HEK293 (cell line): Measurements from ENCODE around the gene RARRES2.

ENCODE experiments used
- CTCF ChIA-PET: fragments of 350-600 bp; formaldehyde crosslinking; extraction: SDS; loops from one replicate; lab custom pipeline; 2021; ENCODE audit warnings: antibody characterized with exemption; lab: Yijun Ruan, JAX
- POLR2A ChIA-PET: fragments of 300-600 bp; formaldehyde crosslinking; extraction: SDS; loops from one replicate; lab custom pipeline; 2020; ENCODE audit warnings: antibody characterized with exemption, inconsistent platforms; lab: Yijun Ruan, JAX
- H3K27ac ChIP-seq: fragments of 200-500 bp; sonication (Bioruptor generic); 2 replicates; pipeline ENCODE4 v1.5.1; 2014; ENCODE audit warnings: low read depth, low read length, control low read depth, inconsistent platforms; ENCODE audit errors: extremely low read depth
- H3K36me3 ChIP-seq, 2 experiments: fragments of 200-500 bp in 1 of 2; sonication (Bioruptor generic) in 1 of 2; 1 replicate in 1 of 2; 2 replicates in 1 of 2; pipeline ENCODE4 v1.5.1; 2014 to 2017; ENCODE audit warnings: inconsistent platforms in 2 of 2, low read length in 2 of 2; ENCODE audit not compliant: control insufficient read depth in 2 of 2, insufficient read depth in 1 of 2
- H3K4me1 ChIP-seq: fragments of 200-500 bp; sonication (Bioruptor generic); 2 replicates; pipeline ENCODE4 v1.5.1; 2014; ENCODE audit warnings: mild to moderate bottlenecking, low read length, inconsistent platforms; ENCODE audit not compliant: control insufficient read depth, insufficient read depth
- H3K4me3 ChIP-seq: 2 replicates; pipeline ENCODE4 v1.5.1; 2011; ENCODE audit warnings: low read depth, mild to moderate bottlenecking, control low read depth, low read length, moderate library complexity
- H3K9me3 ChIP-seq: fragments of 200-500 bp; sonication (Bioruptor generic); 2 replicates; pipeline ENCODE4 v1.5.1; 2014; ENCODE audit warnings: low read depth, low read length, inconsistent platforms; ENCODE audit not compliant: control insufficient read depth, insufficient read depth
- ATF2 ChIP-seq: fragments of 450-650 bp; formaldehyde crosslinking; IDR thresholded peaks from 2 replicates; pipeline ENCODE4 v1.5.1; 2016; ENCODE audit warnings: missing biosample characterization, missing genetic modification characterization, low read depth
- CTCF ChIP-seq: fragments of 450-650 bp; formaldehyde crosslinking; IDR thresholded peaks from 2 replicates; pipeline ENCODE4 v1.5.1; 2016; ENCODE audit warnings: missing biosample characterization, missing genetic modification characterization
- GFI1B ChIP-seq: fragments of 450-650 bp; formaldehyde crosslinking; IDR thresholded peaks from 2 replicates; pipeline ENCODE4 v1.5.1; 2016; ENCODE audit warnings: missing biosample characterization, missing genetic modification characterization
- REST ChIP-seq: fragments of 450-650 bp; formaldehyde crosslinking; IDR thresholded peaks from 2 replicates; pipeline ENCODE4 v1.5.1; 2016; ENCODE audit warnings: missing biosample characterization, missing genetic modification characterization
- SP2 ChIP-seq: fragments of 450-650 bp; formaldehyde crosslinking; IDR thresholded peaks from 2 replicates; pipeline ENCODE4 v1.5.1; 2016; ENCODE audit warnings: missing biosample characterization, missing genetic modification characterization
- ZBTB6 ChIP-seq: fragments of 450-650 bp; formaldehyde crosslinking; IDR thresholded peaks from 2 replicates; pipeline ENCODE4 v1.5.1; 2017; ENCODE audit warnings: missing biosample characterization, missing genetic modification characterization
- ZFP3 ChIP-seq: fragments of 450-650 bp; formaldehyde crosslinking; IDR thresholded peaks from 2 replicates; pipeline ENCODE4 v1.5.1; 2016; ENCODE audit warnings: low read depth, missing biosample characterization, missing genetic modification characterization
- ZNF138 ChIP-seq: fragments of 450-650 bp; formaldehyde crosslinking; IDR thresholded peaks from 2 replicates; pipeline ENCODE4 v1.5.1; 2016; ENCODE audit warnings: missing biosample characterization, missing genetic modification characterization, borderline replicate concordance
- ZNF2 ChIP-seq: fragments of 450-650 bp; formaldehyde crosslinking; IDR thresholded peaks from 2 replicates; pipeline ENCODE4 v1.5.1; 2016; ENCODE audit warnings: missing biosample characterization, missing genetic modification characterization
- ZNF398 ChIP-seq: fragments of 450-650 bp; formaldehyde crosslinking; IDR thresholded peaks from 2 replicates; pipeline ENCODE4 v1.5.1; 2017; ENCODE audit warnings: missing biosample characterization, missing genetic modification characterization
- ZNF544 ChIP-seq: fragments of 450-650 bp; formaldehyde crosslinking; IDR thresholded peaks from 2 replicates; pipeline ENCODE4 v1.5.0; 2017; ENCODE audit warnings: missing biosample characterization, missing genetic modification characterization
- ZNF621 ChIP-seq: fragments of 450-650 bp; formaldehyde crosslinking; IDR thresholded peaks from 2 replicates; pipeline ENCODE4 v1.5.1; 2017; ENCODE audit warnings: missing biosample characterization, missing genetic modification characterization
- ZNF624 ChIP-seq: fragments of 450-650 bp; formaldehyde crosslinking; IDR thresholded peaks from 2 replicates; pipeline ENCODE4 v1.5.1; 2017; ENCODE audit warnings: missing biosample characterization, missing genetic modification characterization
- ZNF654 ChIP-seq: fragments of 450-650 bp; formaldehyde crosslinking; IDR thresholded peaks from 2 replicates; pipeline ENCODE4 v1.5.1; 2016; ENCODE audit warnings: low read depth, missing biosample characterization, missing genetic modification characterization
- ZNF768 ChIP-seq: fragments of 450-650 bp; formaldehyde crosslinking; IDR thresholded peaks from 2 replicates; pipeline ENCODE4 v1.5.1; 2018; ENCODE audit warnings: missing biosample characterization, mild to moderate bottlenecking, missing genetic modification characterization
- ZSCAN23 ChIP-seq: fragments of 450-650 bp; formaldehyde crosslinking; IDR thresholded peaks from 2 replicates; pipeline ENCODE4 v1.5.1; 2016; ENCODE audit warnings: missing biosample characterization, missing genetic modification characterization

The RARRES2 gene

GRCh38 chr7:150325110-150325611 is 16.3 kb downstream of the RARRES2 start:
- ChIA-PET CTCF (no interaction called here), POLR2A (interaction anchor here (1.3 kb wide), 1 partner anchor 10 kb away, joined by 3 read pairs; no protein-coding TSS in a partner anchor)
- H3K27ac ChIP-seq = no peak overlapping the region

More at GRCh38 chr7:150325110-150325611, 16.3 kb downstream of the RARRES2 start:
- Histone ChIP-seq H3K9me3 (no peaks in the 10 kb centered on the region), H3K4me1 (no peaks in the 10 kb centered on the region), H3K36me3 (peaks cover 8 to 59% of the 10 kb centered on the region in 2 experiments), H3K4me3 (no peak overlapping the region)
- TF ChIP-seq ZSCAN23 (tag by site-specific recombination) = no peak
- TF ChIP-seq ZNF654 (tag by site-specific recombination) = no peak
- TF ChIP-seq ZNF2 (tag by site-specific recombination) = no peak
- TF ChIP-seq SP2 (tag by site-specific recombination) = no peak
- no peak for TF ChIP-seq ZFP3 (tag by site-specific recombination)
- TF ChIP-seq ZNF138 (tag by site-specific recombination) = no peak
- TF ChIP-seq CTCF (tag by site-specific recombination) = no peak
- no peak for TF ChIP-seq ZNF621 (tag by site-specific recombination)
- no peak for TF ChIP-seq REST (tag by site-specific recombination)
- no peak for TF ChIP-seq ZNF624 (tag by site-specific recombination)
- TF ChIP-seq ZNF544 (tag by site-specific recombination) = no peak
- TF ChIP-seq ZBTB6 (tag by site-specific recombination) = no peak
- no peak for TF ChIP-seq GFI1B (tag by site-specific recombination)
- TF ChIP-seq ZNF768 (tag by site-specific recombination) = no peak
- no peak for TF ChIP-seq ATF2
- TF ChIP-seq ZNF398 (tag by site-specific recombination) = no peak
